K562 (cell line): Measurements from ENCODE around the gene GRK1. TPM values are rescaled to one million over a fixed set of nuclear protein-coding genes. Genes with fewer than 3 reads are reported as not detected.

ENCODE experiments used
- ATAC-seq: fragments of 200-7000 bp; cut with Tn5 transposase; 3 replicates; pipeline ENCODE4 v1.9.1; 2020; ENCODE audit warnings: moderate library complexity
- BruUV-seq: library from RNA; stranded (reverse); fragments of 400-500 nt; replicated peaks from 2 replicates; lab custom pipeline; 2021; lab: Mats Ljungman, UMichigan
- CTCF ChIA-PET: fragments of 300-600 bp; formaldehyde crosslinking; extraction: SDS; loops from one replicate; lab custom pipeline; 2021; ENCODE audit warnings: low intra/inter-chr PET ratio; lab: Yijun Ruan, JAX
- POLR2A ChIA-PET: fragments of 300-600, 350-650 bp; sonication (Branson Sonifier 250); formaldehyde crosslinking; extraction: SDS; loops from one replicate; lab custom pipeline; 2021; ENCODE audit warnings: antibody characterized with exemption, inconsistent platforms; lab: Yijun Ruan, JAX
- DNase-seq, 4 experiments: peaks; one replicate each; pipeline versions ENCODE4 v3.0.0 to v3.0.0-alpha.2; 2011 to 2018; ENCODE audit warnings: low spot score in 3 of 4, mixed read lengths in 3 of 4; ENCODE audit errors: extremely low read depth in 1 of 4
- FAIRE-seq: peaks from 2 replicates; lab custom pipeline; 2011; peaks lifted over from hg19 to GRCh38; lab: Jason Lieb, UNC
- H2AFZ ChIP-seq: 2 replicates; pipeline ENCODE4 v1.6.0; 2011; ENCODE audit warnings: low read depth, low read length, control low read depth, inconsistent platforms
- H3K27ac ChIP-seq: fragments of 200-600 bp; 3 replicates; pipeline ENCODE4 v1.8.0; 2011; ENCODE audit warnings: low read depth, mild to moderate bottlenecking, control low read depth, inconsistent platforms, low read length, moderate library complexity, mixed read lengths; ENCODE audit errors: extremely low read depth
- H3K27me3 ChIP-seq, 2 experiments: fragments of 300-600 bp in 1 of 2; 2 replicates in 1 of 2; 3 replicates in 1 of 2; pipeline versions ENCODE4 v1.6.0 to v1.8.0; 2011; ENCODE audit warnings: inconsistent platforms in 2 of 2, low read length in 2 of 2, mild to moderate bottlenecking in 1 of 2, mixed read lengths in 1 of 2, moderate library complexity in 1 of 2; ENCODE audit not compliant: control insufficient read depth in 2 of 2, insufficient read depth in 2 of 2
- H3K36me3 ChIP-seq: fragments of 300-600 bp; 3 replicates; pipeline ENCODE4 v1.8.0; 2011; ENCODE audit warnings: mild to moderate bottlenecking, low read length, inconsistent platforms; ENCODE audit not compliant: control insufficient read depth, insufficient read depth
- H3K4me1 ChIP-seq, 2 experiments: fragments of 200-600 bp in 1 of 2; replicated peaks in 1 of 2; 2 replicates in 1 of 2; 3 replicates in 1 of 2; pipeline versions ENCODE4 v1.5.1 to v1.8.0; 2011; ENCODE audit warnings: inconsistent platforms in 2 of 2, low read length in 2 of 2, mild to moderate bottlenecking in 1 of 2, mixed read lengths in 1 of 2, moderate library complexity in 1 of 2; ENCODE audit not compliant: control insufficient read depth in 2 of 2, insufficient read depth in 2 of 2
- H3K4me2 ChIP-seq: 2 replicates; pipeline ENCODE4 v1.6.1; 2011; ENCODE audit warnings: low read length, control low read depth, inconsistent platforms, mixed read lengths; ENCODE audit not compliant: insufficient read depth
- H3K4me3 ChIP-seq: fragments of 200-600 bp; sonication (generic), shearing (Covaris generic); 2 replicates; pipeline ENCODE4 v1.5.1; 2016; ENCODE audit warnings: control low read depth, inconsistent platforms
- H3K79me2 ChIP-seq: fragments of 200-600 bp; 3 replicates; pipeline ENCODE4 v1.8.0; 2011; ENCODE audit warnings: low read length, inconsistent platforms; ENCODE audit not compliant: control insufficient read depth, insufficient read depth
- H3K9ac ChIP-seq, 2 experiments: 2 replicates each; pipeline versions ENCODE4 v1.6.0 to v1.6.1; 2011; ENCODE audit warnings: low read depth in 2 of 2, low read length in 2 of 2, control low read depth in 1 of 2, inconsistent platforms in 1 of 2, mild to moderate bottlenecking in 1 of 2, mixed read lengths in 1 of 2; ENCODE audit not compliant: insufficient read depth in 1 of 2
- H3K9me1 ChIP-seq: one replicate; pipeline ENCODE4 v1.6.0; 2011; ENCODE audit warnings: inconsistent platforms, mild to moderate bottlenecking, low read length, moderate library complexity; ENCODE audit not compliant: control insufficient read depth, insufficient read depth
- H3K9me3 ChIP-seq: replicated peaks from 2 replicates; pipeline ENCODE4 v1.5.1; 2011; ENCODE audit warnings: low read depth, low read length, inconsistent platforms; ENCODE audit not compliant: control insufficient read depth, insufficient read depth
- H4K20me1 ChIP-seq: replicated peaks from 2 replicates; pipeline ENCODE4 v1.6.1; 2011; ENCODE audit warnings: low read length, inconsistent platforms, mixed read lengths; ENCODE audit not compliant: control insufficient read depth, insufficient read depth
- BRF1 ChIP-seq: IDR thresholded peaks from 3 replicates; pipeline ENCODE4 v1.6.1; 2011; ENCODE audit warnings: borderline replicate concordance, mild to moderate bottlenecking; ENCODE audit not compliant: insufficient read length; ENCODE audit errors: extremely low read depth
- DPF2 ChIP-seq: fragments of 450-650 bp; IDR thresholded peaks from 2 replicates; pipeline ENCODE4 v1.6.1; 2016
- HMGN3 ChIP-seq: IDR thresholded peaks from 2 replicates; pipeline ENCODE4 v1.6.1; 2011; ENCODE audit warnings: borderline replicate concordance, low read depth, mild to moderate bottlenecking, mixed read lengths, low read length; ENCODE audit not compliant: insufficient read length; ENCODE audit errors: extremely low read depth
- JUNB ChIP-seq: fragments of 450-650 bp; formaldehyde crosslinking; conservative IDR thresholded peaks from 2 replicates; pipeline ENCODE4 v1.4.0; 2020; ENCODE audit warnings: mild to moderate bottlenecking
- MCM7 ChIP-seq, 2 experiments: fragments of 450-650 bp; IDR thresholded peaks; 2 replicates each; pipeline ENCODE4 v1.6.1; 2016 to 2018
- MTF1 ChIP-seq: fragments of 250-450 bp; sonication (Bioruptor Pico); IDR thresholded peaks from 2 replicates; pipeline ENCODE4 v1.9.0; 2021; ENCODE audit warnings: moderate library complexity, mild to moderate bottlenecking, inconsistent platforms, borderline replicate concordance
- NFYB ChIP-seq: IDR thresholded peaks from 2 replicates; pipeline ENCODE4 v1.6.1; 2011; ENCODE audit warnings: mild to moderate bottlenecking, moderate library complexity; ENCODE audit not compliant: insufficient read length; ENCODE audit errors: extremely low read depth
- ZBTB1 ChIP-seq: sonication (generic); formaldehyde crosslinking; IDR thresholded peaks from 2 replicates; pipeline ENCODE4 v1.8.1; 2023; ENCODE audit warnings: missing genetic modification reagents, low read depth, mild to moderate bottlenecking, borderline replicate concordance
- ZNF140 ChIP-seq: fragments of 250-450 bp; sonication (Bioruptor Pico); IDR thresholded peaks from 2 replicates; pipeline ENCODE4 v1.8.0; 2021; ENCODE audit warnings: moderate library complexity, mild to moderate bottlenecking, inconsistent platforms
- ZNF197 ChIP-seq: fragments of 200-800 bp; sonication (Bioruptor generic); IDR thresholded peaks from 2 replicates; pipeline ENCODE4 v1.6.1; 2016; ENCODE audit warnings: low read depth, missing genetic modification characterization, missing compliant biosample characterization
- ZNF212 ChIP-seq: fragments of 450-650 bp; formaldehyde crosslinking; IDR thresholded peaks from 2 replicates; pipeline ENCODE4 v1.4.0; 2020; ENCODE audit warnings: mild to moderate bottlenecking
- WGBS: fragments of 100-300 bp; shearing (Covaris generic); methylation state at CpG from one replicate; pipeline ENCODE4 v1.1.6; 2016; ENCODE audit warnings: low coverage, mixed read lengths; ENCODE audit not compliant: insufficient coverage; ENCODE audit errors: missing lambda C conversion rate; 5-methylcytosine and 5-hydroxymethylcytosine counted together
- in situ Hi-C: fragments of 300-500 bp; cut with MboI; formaldehyde crosslinking; loops from 4 replicates; pipeline ENCODE4 v1.15.0; 2018; ENCODE audit warnings: inconsistent platforms, mixed read lengths
- intact Hi-C: fragments of 100-400 bp; cut with micrococcal nuclease; formaldehyde crosslinking; loops from 2 replicates; pipeline ENCODE4 v1.14.2; 2022
- polyA plus RNA-seq, 8 experiments: library from polyadenylated mRNA; depleted of rRNA in 4 of 8; stranded (reverse) in 5 of 8; unstranded in 3 of 8; fragments of >200 nt; fragmentation: Nextera tagmentation in 2 of 8; fragmentation: Illumina TruSeq in 1 of 8; extraction: Ambion mirVana in 2 of 8; extraction: Trizol in 1 of 8; gene quantifications; 2 replicates each; pipeline versions ENCODE4 v1.2.1 to v1.2.3, GENCODE V29; 2011 to 2014; ENCODE audit warnings: inconsistent platforms in 1 of 8, missing spikeins in 1 of 8
- total RNA-seq, 7 experiments: library from RNA; depleted of rRNA in 6 of 7; stranded (reverse); fragments of >200 nt in 6 of 7; fragmentation: Illumina TruSeq in 2 of 7; extraction: Trizol in 2 of 7; gene quantifications; 2 replicates each; pipeline versions ENCODE4 v1.2.1 to v1.2.3, GENCODE V29; 2011 to 2021; ENCODE audit warnings: low replicate concordance in 1 of 7
- TF ChIP-seq, protein P1 (sequence below): IDR thresholded peaks from 2 replicates; pipeline ENCODE4 v1.6.1; 2011; ENCODE audit warnings: borderline replicate concordance, low read depth, mild to moderate bottlenecking, moderate library complexity, low read length; ENCODE audit not compliant: insufficient read depth, poor library complexity, severe bottlenecking

Gene GRK1
- total and polyA plus RNA-seq, 9 of the 15 experiments (the other 6 are each of a cell fraction or from before 2014, with no cell fraction given) = 0.09 TPM; not detected in 8

DNA sequence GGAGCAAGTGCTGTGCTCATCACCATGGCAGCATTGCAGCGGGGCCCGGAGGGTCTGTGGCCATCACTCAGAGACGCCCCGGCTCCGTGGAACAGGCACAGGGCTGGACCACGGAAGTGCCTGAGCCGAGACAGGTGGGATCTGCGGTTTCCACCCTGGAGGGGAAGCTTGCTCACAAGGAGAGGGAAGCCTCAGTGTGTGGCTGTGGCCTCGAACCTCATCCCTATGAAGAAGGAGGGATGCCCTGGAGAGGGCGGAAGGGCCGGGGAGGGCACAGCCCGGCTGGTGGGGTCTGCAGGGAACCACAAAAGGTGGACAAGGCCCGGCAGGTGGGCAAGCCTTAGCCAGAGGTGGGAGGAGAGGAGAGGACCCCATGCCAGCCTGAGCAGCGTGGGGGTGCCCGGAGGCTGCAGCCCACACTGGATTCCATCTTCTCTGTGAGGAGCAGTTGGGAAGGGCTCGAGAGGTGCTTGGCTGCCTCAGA is 61.6 kb downstream of the GRK1 start:
- ChIA-PET POLR2A (no interaction called here), CTCF (no interaction called here)

More for the DNA sequence above, 61.6 kb downstream of the GRK1 start:
- Histone ChIP-seq H3K27ac (no peak overlapping the region), H3K9ac (no peak overlapping the region), H2AFZ (no peak overlapping the region), H3K9me3 (no peaks in the 10 kb centered on the region; the same call in 1 of the 2 replicates), H3K4me1 (peaks cover 7 to 35% of the 10 kb centered on the region in 2 experiments; a peak in 4 of 5 replicates), H3K79me2 (no peaks in the 10 kb centered on the region), H3K4me3 (no peak overlapping the region), H3K4me2 (no peak overlapping the region), H3K27me3 (peaks cover 7 to 33% of the 10 kb centered on the region in 2 experiments; a peak in 3 of 5 replicates), H3K36me3 (no peaks in the 10 kb centered on the region), H4K20me1 (no peaks in the 10 kb centered on the region), H3K9me1 (peaks cover 3% of the 10 kb centered on the region)
- FAIRE-seq (no peak), DNase-seq (no peak), ATAC-seq (no peak)
- WGBS = 19% methylated on average over 10 of the region's 16 CpGs
- intact Hi-C loops (no loop called here), in situ Hi-C loops (loop anchor here (10.0 kb wide), 2 partner anchors 64 to 234 kb away; partner anchors contain the start of genes DCUN1D2 and GRK1)
- BruUV-seq = no TSS peak
- TF ChIP-seq ZNF212 (CRISPR knock-in tag) = no peak
- TF ChIP-seq JUNB (CRISPR knock-in tag) = no peak
- TF ChIP-seq, protein P1, sequence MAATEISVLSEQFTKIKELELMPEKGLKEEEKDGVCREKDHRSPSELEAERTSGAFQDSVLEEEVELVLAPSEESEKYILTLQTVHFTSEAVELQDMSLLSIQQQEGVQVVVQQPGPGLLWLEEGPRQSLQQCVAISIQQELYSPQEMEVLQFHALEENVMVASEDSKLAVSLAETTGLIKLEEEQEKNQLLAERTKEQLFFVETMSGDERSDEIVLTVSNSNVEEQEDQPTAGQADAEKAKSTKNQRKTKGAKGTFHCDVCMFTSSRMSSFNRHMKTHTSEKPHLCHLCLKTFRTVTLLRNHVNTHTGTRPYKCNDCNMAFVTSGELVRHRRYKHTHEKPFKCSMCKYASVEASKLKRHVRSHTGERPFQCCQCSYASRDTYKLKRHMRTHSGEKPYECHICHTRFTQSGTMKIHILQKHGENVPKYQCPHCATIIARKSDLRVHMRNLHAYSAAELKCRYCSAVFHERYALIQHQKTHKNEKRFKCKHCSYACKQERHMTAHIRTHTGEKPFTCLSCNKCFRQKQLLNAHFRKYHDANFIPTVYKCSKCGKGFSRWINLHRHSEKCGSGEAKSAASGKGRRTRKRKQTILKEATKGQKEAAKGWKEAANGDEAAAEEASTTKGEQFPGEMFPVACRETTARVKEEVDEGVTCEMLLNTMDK = no peak
- TF ChIP-seq NFYB = no peak
- no peak for TF ChIP-seq DPF2
- TF ChIP-seq BRF1 = no peak
- no peak for TF ChIP-seq ZNF197 (CRISPR knock-in tag)
- TF ChIP-seq HMGN3 = no peak
- TF ChIP-seq MTF1 (CRISPR knock-in tag) = no peak
- TF ChIP-seq ZNF140 (CRISPR knock-in tag) = no peak
- no peak for TF ChIP-seq ZBTB1 (CRISPR knock-in tag)
- no peak for TF ChIP-seq MCM7 (IDR thresholded peaks at IDR 0.05)
